ENCODE data around the gene LENG9. TPM values are rescaled to one million over a fixed set of nuclear protein-coding genes. Genes with fewer than 3 reads are reported as not detected.

LENG9 gene
- total RNA-seq, 1 donor = 4.9 TPM

DNA sequence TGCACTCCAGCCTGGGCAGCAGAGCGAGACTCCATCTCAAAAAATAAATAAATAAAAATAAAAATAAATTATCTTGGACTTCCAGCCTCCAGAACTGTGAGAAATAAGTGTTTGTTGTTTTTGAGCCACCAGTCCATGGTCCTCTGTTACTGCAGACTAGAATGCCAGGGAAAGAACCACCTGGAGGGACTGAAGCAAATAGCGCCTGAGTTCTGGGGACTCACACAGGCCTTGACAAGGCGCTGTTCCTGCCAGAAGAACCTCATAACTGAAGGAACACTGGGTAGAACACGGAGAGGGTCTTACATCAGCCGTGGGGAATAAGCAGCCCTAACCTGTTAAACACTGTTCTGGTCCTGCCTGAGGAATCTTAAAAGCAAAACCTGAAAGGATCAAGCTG, 22.9 kb downstream of the LENG9 start:
- DNase-seq (ENCODE audit: low read depth) = no peak
- TF ChIP-seq, protein P1, sequence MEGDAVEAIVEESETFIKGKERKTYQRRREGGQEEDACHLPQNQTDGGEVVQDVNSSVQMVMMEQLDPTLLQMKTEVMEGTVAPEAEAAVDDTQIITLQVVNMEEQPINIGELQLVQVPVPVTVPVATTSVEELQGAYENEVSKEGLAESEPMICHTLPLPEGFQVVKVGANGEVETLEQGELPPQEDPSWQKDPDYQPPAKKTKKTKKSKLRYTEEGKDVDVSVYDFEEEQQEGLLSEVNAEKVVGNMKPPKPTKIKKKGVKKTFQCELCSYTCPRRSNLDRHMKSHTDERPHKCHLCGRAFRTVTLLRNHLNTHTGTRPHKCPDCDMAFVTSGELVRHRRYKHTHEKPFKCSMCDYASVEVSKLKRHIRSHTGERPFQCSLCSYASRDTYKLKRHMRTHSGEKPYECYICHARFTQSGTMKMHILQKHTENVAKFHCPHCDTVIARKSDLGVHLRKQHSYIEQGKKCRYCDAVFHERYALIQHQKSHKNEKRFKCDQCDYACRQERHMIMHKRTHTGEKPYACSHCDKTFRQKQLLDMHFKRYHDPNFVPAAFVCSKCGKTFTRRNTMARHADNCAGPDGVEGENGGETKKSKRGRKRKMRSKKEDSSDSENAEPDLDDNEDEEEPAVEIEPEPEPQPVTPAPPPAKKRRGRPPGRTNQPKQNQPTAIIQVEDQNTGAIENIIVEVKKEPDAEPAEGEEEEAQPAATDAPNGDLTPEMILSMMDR (IDR thresholded peaks at IDR 0.05; ENCODE audit: insufficient read depth, low read length) = no peak
- no peak overlapping the region for H3K4me3 ChIP-seq (ENCODE audit: low read depth, low read length)

DNA sequence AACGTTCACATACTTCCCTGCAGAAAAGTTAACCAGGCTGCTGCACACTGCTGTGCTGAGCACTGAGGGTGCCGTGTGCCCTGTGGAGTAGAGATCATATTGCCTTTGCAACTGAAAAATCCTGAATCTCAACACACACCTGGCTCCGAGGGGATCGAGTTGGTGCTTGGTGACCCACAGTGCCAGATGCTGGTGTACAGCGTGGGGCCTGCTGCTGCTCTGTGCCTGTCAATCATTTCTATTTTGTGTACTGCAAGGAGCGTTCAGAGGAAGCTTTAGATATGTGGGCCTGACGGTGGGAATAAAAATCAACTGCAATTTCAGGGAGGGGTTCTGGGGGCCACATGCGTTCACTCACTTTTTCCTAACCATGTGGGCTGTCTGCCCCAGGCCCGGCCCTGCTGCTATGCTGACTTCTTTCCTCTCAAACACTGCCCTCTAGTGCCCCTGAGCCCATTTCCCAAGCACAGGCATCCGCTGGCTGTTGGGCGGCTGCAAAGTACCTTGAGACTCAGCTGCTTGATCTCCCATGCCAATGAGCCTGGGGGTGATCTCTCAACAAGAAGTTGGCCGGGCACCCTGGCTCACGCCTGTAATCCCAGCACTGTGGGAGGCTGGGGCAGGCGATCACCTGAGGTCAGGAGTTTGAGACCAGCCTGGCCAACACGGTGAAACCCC, 24.3 kb downstream of the LENG9 start:
- no peak for DNase-seq (ENCODE audit: low read depth)
- TF ChIP-seq, protein P1 (IDR thresholded peaks at IDR 0.05; ENCODE audit: insufficient read depth, low read length) = peak; percentile 40
- H3K4me3 ChIP-seq (ENCODE audit: low read depth, low read length) = no peak overlapping the region

GRCh38 chr19:54436628-54437252, 26.8 kb downstream of the LENG9 start:
- TF ChIP-seq, protein P1 (IDR thresholded peaks at IDR 0.05; ENCODE audit: insufficient read depth, low read length) = no peak
- DNase-seq (ENCODE audit: low read depth) = no peak
- no peak overlapping the region for H3K4me3 ChIP-seq (ENCODE audit: low read depth, low read length)

GRCh38 chr19:54436031-54436523, 27.5 kb downstream of the LENG9 start:
- no peak for DNase-seq (ENCODE audit: low read depth)
- TF ChIP-seq, protein P1 (IDR thresholded peaks at IDR 0.05; ENCODE audit: insufficient read depth, low read length) = no peak
- H3K4me3 ChIP-seq (ENCODE audit: low read depth, low read length) = no peak overlapping the region

GRCh38 chr19:54435551-54436016, 28.0 kb downstream of the LENG9 start:
- no peak for DNase-seq (ENCODE audit: low read depth)
- no peak overlapping the region for H3K4me3 ChIP-seq (ENCODE audit: low read depth, low read length)
- TF ChIP-seq, protein P1 (IDR thresholded peaks at IDR 0.05; ENCODE audit: insufficient read depth, low read length) = no peak

DNA sequence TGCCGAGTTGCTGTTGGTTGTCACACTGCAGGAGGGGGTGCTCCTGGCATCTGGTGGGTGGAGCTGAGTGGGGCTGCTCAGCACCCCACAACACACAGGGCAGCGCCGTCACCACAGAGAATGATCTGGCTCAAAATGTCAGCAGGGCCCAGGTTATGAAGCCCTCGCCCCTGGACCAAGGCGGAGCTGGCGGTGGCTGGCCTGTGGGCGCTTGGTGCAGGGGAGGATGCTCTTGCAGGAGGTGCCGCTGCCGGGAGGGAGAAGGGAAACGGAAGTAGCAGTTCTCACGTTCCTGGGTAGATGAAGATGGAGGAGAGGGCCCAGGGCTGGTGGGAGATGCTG, 28.7 kb downstream of the LENG9 start:
- no peak overlapping the region for H3K4me3 ChIP-seq (ENCODE audit: low read depth, low read length)
- DNase-seq (ENCODE audit: low read depth) = no peak
- TF ChIP-seq, protein P1 (IDR thresholded peaks at IDR 0.05; ENCODE audit: insufficient read depth, low read length) = no peak
